Hepatic stellate cell (primary cell): ENCODE results near the gene CACNA1F.
A peak's percentile ranks its signal among the peaks of the same experiment; 100 is the strongest.

ENCODE experiments used
- DNase-seq: peaks from one replicate; pipeline ENCODE4 v3.0.0; 2011; ENCODE audit warnings: low spot score

Gene CACNA1F

GRCh38 chrX:49233176-49233575 is at the start of gene CACNA1F:
TSS of gene CACNA1F (minus strand) at chrX:49233340. CDS start at chrX:49233309, 31 bp downstream.
- DNase-seq = no peak

- DNase-seq = peak; percentile 27
These were observed 49.5 kb upstream of the CACNA1F start for GRCh38 chrX:49282647-49283011.

DNA sequence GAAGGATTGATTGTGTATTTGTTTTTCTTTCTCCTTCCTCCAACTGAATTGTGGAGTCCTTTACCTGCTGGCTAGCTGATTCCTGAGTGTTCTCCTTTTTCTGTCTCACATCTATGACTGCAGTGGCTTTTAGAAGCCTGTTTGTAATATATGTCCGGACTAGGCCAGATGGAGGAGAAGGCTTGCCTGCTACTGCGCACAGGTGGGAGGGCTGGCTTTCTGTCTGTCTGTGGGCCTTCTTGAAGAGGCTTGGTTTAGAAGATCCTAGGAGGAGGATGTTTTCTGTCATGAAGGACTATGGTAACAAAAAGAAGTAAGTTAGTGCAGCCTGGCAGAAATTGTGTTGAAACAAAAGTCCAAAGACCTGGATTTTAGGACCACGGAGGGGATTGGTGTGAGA is 44.9 kb upstream of the CACNA1F start:
- no peak for DNase-seq

GRCh38 chrX:49277535-49277830 is 44.3 kb upstream of the CACNA1F start:
- no peak for DNase-seq

DNA sequence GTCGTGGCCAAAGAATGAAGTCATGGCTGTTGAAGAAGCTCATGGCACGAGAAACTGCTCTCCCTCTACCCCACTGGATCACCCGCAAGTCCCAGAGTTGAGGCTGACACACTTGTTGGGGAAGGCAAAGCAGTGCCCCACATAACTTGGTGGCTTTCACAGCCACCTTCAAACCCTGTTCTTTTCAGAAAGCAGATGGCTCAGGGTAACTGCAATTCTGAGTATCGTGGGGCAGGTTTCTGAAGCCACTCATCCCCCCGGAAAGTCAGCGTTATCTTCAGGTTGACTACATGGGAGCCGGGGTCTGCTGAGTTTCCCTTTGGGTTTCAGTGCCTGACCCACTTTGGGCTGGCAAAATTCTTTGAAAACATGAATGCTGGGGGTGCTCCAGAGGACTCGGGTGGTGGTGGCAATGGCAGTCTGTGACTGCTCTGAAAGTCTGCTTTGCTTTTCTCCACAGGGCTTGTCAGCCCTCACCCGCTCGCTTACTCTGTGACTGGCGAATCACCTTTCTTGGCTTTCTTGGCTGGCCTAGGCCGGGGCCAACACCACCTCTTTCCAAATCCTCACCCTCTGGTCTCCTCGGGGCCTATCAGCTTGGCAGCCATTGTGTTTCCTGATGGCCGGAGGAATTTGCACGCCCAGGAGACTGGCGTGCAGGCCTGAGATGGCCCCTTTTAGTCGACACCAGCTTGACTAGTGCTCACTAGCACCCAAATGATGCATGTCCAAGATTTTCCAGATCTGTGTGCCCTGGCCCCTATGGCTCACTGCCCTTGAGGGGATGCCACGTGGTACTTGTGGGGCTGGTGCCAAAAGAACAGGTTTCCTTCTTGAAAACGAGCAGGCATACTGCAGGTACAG is 43.8 kb upstream of the CACNA1F start:
- no peak for DNase-seq

GRCh38 chrX:49276207-49276606 is 43.1 kb upstream of the CACNA1F start:
- DNase-seq = no peak

GRCh38 chrX:49273181-49273727 is 40.1 kb upstream of the CACNA1F start:
- no peak for DNase-seq

DNA sequence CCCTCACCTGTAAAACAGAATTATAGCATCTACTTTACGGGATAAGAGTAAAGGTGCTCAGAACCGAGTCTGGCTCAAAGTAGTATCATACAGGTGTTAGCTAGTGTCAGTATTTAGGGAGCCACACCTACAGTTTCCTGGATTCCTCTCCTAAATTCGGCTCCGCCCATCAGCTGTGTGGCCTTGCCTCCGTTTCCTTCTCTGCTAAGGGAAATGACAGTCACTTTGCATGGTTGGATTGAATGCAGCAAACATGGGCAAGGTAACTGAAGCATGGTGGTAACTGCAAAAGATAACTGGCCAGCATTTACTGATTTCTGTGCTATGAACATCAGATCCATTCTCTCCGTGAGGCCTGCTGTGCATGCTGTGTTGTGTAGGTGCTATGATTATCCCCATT is 39.3 kb upstream of the CACNA1F start:
- no peak for DNase-seq

GRCh38 chrX:49271341-49271740 is 38.2 kb upstream of the CACNA1F start:
- DNase-seq = no peak

DNA sequence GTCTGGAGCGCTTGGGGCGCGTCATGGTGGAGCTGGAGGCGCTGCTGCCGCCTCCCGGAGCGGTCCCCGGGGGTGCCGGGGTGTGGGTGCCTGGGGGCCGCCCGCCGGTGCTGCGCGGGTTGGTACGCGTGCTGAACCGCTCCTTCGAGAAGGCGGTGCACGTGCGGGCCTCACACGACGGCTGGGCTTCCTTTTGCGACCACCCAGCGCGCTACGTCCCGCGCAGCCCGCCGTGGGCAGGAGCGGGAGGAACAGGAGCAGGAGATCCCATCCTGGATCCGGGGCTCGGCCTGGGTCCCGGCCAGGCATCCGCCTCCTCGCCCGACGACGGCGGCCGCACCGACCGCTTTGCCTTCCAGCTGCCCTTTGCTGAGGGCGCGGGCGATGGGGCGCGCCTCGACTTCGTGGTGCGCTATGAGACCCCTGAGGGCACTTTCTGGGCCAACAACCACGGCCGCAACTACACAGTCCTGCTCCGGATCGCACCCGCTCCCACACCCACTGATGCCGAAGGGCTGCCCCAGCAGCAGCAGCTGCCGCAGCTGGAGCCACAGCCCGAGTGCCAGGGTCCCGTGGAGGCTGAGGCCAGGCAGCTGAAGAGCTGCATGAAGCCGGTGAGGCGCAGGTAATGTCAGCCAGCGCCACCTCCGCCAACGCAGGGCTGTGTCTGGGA is 37.2 kb upstream of the CACNA1F start:
- DNase-seq = no peak

DNA sequence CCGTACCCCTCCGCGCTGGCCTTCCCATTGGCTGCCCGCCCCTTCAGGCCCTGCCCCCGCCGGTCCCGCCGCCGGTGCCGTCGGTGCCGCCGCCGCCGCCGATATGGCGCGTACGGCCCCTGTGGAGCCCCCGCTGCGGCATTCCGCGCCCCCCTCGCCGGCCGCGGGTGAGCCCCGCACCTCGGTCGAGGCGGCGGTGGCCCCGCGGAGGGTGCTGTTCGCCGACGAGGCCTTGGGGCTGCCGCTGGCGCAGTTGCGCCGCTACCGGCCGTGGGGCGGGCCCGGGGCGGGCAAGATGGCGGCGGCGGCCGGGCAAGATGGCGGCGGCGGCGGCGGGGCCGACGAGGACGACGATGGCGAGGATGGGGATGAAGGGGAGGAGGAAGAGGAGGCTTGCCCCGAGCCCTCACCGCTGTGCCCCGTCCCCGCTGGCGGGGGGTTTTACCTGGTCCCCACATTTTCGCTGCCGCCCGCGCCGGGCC is 36.7 kb upstream of the CACNA1F start, which contains the start of gene PPP1R3F:
Gene PPP1R3F (plus strand): TSS at position 27 of the 482 bp plus-strand sequence. CDS start 77 bp downstream, at position 104.
- no peak for DNase-seq

- peak; percentile 95 for DNase-seq
These were observed 36.0 kb upstream of the CACNA1F start for GRCh38 chrX:49269010-49269766.

GRCh38 chrX:49268702-49269009 is 35.5 kb upstream of the CACNA1F start:
- no peak for DNase-seq

- DNase-seq = no peak
These were observed 33.6 kb upstream of the CACNA1F start for GRCh38 chrX:49266523-49267445.

DNA sequence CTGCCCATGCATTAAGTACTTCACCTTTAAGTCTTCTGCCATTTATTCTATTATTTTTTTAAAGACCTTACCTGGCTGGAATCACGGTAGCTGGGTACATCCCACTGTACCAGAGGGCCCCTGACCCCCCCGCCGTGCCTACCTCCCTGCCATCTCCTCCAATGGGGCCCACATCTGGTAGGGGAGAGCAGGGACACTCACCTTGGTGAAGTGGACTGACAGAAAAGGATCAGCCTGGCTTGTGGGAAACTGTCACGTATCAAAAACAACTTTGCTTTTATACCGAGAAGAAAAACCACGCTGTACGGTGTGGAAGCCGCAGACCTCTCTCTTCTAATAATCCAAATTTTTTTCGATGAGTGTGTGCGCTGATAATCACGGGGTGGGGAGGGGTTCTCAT is 31.3 kb upstream of the CACNA1F start, which contains the start of gene FOXP3:
Gene FOXP3 (minus strand): TSS at position 251 of the 400 bp plus-strand sequence. CDS start 6,205 bp downstream, outside the sequence.
- DNase-seq = no peak

GRCh38 chrX:49263631-49264030 is 30.5 kb upstream of the CACNA1F start:
- DNase-seq = no peak

GRCh38 chrX:49262603-49263002 is 29.5 kb upstream of the CACNA1F start:
- no peak for DNase-seq

- no peak for DNase-seq
These were observed 27.3 kb upstream of the CACNA1F start for GRCh38 chrX:49260221-49260985.

- no peak for DNase-seq
These were observed 25.6 kb upstream of the CACNA1F start for GRCh38 chrX:49258749-49259124.
